Muscle of back (tissue), 11 donors: ENCODE data around the gene COQ9. TPM values are rescaled to one million over a fixed set of nuclear protein-coding genes. Genes with fewer than 3 reads are reported as not detected.
"Not testable (repeated sequence)": the region's sequence is repeated elsewhere in the genome, so short reads cannot be mapped to it uniquely, and the experiment has no call there.

Source experiments
- DNase-seq, 3 donors: peaks; one replicate each; pipeline versions ENCODE4 v3.0.0 to v3.0.0-alpha.2; 2013
- polyA plus RNA-seq, 10 donors: library from polyadenylated mRNA; unstranded; fragments of 120-200 nt; gene quantifications; one replicate each; pipeline ENCODE4 v1.2.1, GENCODE V29; 2013; ENCODE audit not compliant: insufficient read length in 10 of 10

COQ9 gene
- polyA plus RNA-seq, 10 donors: 51.2 to 78.0 (median 61.3) TPM

DNA sequence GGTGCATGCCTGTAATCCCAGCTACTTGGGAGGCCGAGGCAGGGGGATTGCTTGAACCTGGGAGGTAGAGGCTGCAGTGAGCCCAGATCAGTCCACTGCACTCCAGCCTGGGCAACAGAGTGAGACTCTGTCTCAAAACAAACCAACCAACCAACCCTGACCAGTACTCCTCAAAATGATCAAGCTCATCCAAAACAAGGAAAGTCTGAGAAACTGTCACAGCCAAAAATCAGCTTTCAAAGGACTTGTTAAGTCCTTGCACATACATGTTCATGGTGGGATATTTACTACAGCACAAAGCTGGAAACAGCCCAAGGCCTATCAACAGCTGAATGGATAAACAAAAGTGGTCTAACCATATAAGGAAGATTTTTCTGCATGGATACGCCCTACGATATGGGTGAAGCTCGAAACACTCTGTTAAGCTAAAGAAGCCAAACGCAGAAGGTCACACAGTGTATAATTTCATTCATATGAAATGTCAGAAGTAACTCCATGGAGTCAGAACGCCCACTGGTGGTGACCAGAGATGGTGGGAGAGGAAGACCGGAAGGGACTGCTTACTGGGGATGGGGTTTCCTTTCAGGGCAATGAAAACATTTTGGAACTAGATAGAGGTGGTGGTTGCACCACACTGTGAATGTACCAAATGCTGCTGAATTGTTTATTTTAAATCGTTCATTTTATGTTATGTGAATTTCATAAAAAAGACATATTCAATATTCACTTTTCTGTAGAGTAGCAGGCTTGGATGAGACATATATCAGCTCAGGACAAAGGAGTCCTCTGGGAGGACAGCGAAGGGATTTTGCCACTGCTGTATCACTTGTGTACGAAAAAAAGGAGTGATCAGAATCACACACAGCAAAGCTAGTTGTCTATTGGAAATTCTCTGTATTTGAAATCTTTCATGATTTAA is 25.0 kb upstream of the COQ9 start:
- DNase-seq: peak; percentile 59 to 88 (median 78)

DNA sequence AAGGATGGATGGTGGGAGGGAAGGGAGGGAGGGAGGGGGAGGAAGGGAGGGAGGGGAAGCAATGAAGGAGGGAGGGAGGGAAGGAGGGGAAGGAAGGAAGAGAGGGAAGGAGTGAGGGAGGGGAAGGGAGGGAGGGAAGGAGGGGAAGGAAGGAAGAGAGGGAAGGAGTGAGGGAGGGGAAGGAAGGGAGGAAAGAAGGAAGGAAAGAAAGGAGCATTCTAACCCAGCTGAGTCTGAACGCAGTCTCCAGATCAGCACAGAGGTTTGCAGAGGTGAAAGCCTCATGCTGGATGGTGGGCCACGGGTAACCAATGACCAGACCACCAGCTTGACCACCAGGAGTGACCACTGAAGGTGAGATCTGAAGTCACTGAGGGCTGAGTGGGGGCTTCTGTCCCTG is 24.1 kb upstream of the COQ9 start:
- no peak for DNase-seq

DNA sequence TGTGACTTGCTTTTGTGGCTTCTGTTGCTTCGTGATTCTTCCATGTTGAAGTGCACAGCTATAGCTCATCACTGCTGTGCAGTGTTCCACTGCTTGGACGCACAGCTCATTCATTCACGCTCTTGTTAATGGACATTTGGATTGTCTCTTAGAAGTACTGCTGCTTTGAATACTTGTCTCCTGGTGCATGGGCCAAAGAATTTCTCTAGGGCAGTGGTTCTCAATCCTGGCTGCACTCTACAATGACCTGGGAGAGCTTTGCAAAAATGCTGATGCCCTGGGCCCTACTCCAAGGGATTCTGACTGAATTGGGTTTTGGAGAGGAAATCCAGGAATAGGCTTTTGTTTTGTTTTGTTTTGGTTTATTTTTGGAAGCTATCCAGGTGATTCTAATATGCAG is 22.7 kb upstream of the COQ9 start:
- DNase-seq: no peak

DNA sequence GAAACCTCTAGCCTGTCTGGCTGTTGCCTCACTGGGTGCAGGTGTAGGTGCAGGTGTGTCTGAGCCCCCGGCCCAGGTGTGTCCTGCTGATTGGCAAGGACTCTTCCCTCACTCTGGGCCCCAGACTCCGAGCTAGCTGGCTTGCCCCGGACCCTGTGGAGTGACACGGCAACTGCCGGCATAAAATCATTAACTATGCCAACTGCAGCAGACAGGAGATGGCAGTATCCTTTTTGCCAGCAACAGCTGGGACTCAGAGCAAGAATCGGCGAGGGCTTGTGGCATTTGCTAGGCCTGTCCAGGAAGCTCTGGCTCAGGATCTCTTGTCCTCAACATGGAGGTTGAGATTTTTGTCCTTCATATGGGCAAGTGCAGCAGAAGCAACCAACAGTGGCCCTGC is 20.9 kb upstream of the COQ9 start:
- peak in 2 of 3 donors; percentile 33 to 44 for DNase-seq

DNA sequence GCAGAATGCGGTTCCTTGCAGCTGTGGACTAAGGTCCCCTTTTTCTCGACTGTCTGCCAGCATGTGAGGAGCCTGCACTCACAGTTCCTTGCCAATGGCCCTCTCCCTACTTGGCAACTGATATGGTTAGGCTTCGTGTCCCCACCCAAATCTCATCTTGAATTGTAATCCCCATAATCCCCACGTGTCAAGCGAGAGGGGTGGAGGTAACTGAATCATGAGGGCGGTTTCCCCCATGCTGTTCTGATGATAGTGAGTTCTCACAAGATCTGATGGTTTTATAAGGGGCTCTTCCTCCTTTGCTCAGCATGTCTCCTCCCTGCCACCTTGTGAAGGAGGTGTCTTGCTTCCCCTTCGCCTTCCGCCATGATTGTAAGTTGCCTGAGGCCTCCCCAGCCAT is 20.0 kb upstream of the COQ9 start:
- no peak for DNase-seq

DNA sequence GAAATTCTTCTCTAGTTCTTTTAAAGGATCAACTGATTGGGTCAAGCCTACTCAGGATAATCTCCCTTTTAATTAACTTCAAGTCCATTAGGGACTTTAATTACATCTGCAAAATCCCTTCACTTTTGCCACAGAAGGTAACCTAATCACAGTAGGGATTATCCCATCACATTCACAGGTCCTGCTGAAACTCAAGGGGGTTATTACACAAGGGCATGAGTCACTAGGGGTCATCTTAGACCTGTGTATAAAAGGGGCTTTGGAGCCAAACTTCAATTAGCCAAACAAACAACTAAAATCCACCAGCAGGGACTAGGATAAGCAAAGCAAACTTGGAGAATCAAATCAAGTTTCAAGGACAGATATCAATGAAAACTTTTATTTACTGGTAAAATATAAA is 19.5 kb upstream of the COQ9 start:
- DNase-seq: no peak

DNA sequence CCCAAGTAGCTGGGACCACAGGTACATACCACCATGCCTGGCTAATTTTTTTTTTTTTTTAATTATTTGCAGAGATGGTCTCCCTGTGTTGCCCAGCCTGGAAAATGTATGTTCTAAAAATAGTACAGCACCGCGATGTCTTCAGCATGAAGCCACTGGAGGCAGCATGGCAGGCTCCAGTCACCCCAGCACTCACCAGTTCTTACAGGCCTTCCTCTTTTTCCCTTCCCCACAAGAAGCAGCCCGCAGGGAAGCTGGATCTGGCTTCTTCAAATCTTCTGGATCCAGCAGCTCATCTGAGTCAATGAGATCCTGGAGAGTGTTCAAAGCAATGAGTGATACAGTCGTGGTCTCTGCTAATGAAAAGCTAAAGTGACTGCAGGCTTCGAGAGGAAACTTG is 16.3 kb upstream of the COQ9 start:
- DNase-seq: no peak

DNA sequence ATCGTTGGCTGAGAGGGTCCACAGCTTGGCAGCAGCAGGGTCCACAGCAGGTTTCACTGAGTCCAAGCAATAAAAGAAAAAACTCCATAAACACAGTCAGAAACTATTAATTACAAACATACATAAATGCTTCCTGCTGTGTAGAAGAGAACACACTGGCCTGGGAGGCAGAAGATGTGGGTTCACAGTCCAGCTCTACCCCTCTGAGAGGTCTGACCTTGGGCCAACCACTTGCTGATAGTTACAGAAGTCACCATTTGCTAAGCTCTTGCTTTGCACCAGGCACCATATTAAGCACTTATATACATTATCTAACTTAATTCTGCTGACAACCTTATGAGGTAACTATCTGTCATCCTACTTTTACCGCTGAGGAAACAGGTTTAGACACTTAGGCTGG is 14.8 kb upstream of the COQ9 start:
- DNase-seq: no peak

DNA sequence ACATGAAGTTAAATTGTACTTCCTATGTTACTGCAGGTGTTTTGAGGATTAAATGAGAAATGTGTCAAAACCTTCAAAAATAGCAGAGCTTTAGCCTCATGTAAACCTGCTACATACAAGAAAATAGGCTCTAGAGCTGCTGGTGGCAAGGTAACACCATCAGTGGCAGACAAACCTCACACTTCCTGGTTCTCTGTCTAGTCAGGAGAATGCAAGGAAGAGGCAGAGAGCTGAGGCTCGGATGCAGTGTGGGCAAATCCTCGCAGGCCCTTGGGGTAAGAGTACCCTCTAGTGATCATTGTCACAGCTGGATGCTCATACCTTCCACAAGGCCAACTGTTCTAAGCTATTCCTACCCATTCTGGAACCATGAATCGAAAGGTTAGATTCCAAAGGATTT is 14.3 kb upstream of the COQ9 start:
- DNase-seq: no peak

DNA sequence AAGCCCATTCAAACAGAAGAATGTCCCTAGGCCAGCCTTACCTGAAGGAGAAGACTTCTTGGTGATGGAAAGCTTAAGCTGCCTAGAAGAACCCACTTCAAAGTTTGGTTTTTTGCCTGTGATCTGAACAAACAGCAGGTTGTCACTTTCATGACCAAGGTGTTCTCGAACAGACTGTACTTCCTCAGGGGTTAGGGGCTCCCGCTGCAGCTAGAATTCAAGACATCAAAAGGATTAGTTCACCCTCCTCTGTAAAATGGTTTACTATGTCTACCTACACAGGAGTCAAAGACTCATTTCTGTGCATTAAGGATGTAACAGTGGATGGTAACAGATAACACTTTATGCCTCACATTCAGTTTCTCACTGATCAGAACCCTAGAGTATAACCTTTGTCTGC is 13.3 kb upstream of the COQ9 start:
- no peak for DNase-seq

DNA sequence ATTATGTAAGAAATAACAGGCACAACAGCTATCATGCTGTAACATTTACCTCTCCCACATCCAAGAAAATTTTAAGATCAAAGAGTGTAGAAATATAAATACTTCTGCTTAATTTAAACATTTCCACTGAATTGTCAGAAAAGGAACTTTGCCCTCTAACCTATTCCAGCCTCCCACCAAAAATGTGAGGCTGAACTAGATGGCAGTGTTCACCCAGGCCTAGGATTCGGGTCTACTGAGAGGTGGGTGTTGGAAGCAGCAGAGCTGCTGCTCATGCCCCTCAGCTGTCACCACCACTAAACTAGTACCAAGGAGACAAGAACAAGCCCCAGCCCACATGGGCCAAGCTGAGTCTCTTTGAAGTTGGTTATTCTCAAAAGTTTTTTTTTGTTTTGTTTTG is 11.4 kb upstream of the COQ9 start:
- no peak for DNase-seq

DNA sequence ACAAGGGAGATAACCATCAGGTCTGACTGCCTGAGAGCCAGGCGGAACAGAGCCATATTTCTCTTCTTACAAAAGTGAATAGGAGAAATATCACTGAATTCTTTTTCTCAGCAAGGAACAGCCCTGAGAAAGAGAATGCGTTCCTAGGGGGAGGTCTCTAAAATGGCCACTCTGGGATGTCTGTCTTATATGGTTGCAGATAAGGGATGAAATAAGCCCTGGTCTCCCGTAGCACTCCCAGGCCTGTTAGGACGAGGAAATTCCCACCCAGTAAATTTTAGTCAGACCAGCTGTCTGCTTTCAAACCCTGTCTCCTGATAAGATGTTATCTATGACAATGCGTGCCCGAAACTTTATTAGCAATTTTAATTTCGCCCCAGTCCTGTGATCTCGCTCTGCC is 7.3 kb upstream of the COQ9 start:
- DNase-seq: not testable (repeated sequence)

DNA sequence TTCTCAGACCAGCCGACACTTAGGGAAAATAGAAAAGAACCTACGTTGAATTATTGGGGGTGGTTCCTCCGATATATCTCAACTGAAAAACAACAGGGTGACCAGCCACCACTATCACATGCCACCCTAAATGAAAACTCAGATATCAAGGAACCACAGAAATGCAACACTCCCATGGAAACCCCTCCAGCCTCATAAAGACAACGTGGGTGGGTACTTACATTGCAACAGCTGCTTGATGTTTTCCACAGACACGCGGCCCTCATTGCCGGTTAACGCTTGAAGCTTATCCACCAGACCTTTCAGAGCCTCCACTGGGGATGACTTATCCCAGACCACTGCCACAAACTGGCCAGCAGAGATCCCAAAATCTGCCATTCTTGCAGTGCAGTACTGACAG is 6.7 kb upstream of the COQ9 start:
- not testable (repeated sequence) for DNase-seq

DNA sequence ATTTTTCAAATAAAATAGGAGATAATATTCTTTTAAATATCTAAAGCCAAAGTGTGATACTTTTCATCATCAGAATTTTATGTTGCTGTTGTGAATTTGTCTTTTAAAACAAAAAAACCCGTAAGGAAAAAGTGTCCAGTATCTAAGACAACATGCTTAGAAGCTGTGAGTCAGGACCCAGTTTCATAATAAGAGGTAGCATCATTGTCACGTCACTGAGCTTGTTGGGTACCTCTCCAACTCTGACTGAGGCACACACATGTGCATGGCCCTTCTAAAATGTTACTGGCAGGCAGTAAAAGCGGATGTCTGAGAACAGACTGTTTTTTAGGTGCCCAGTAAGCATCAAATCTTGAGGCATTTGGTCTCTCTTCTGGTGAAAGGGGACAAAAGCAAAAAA is 2.6 kb upstream of the COQ9 start:
- DNase-seq: no peak

DNA sequence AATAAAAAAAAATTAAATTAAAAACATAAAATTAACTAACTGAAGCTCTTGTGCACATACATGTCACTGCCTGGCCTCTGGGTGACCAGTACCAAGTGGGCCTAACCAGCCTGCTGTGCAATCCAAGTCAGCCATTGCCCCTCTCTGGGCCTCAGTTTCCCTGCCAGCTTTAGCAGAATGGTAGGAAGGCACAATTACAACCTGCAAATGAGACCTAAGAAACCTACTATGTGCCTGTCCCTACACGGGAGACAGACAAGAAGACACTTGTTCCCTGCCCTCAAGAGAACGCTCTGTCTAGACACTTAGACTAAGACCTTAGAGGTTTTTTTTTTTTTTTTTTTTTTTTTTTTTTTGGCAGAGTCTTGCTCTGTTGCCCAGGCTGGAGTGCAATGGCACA is 1.8 kb upstream of the COQ9 start:
- no peak for DNase-seq

DNA sequence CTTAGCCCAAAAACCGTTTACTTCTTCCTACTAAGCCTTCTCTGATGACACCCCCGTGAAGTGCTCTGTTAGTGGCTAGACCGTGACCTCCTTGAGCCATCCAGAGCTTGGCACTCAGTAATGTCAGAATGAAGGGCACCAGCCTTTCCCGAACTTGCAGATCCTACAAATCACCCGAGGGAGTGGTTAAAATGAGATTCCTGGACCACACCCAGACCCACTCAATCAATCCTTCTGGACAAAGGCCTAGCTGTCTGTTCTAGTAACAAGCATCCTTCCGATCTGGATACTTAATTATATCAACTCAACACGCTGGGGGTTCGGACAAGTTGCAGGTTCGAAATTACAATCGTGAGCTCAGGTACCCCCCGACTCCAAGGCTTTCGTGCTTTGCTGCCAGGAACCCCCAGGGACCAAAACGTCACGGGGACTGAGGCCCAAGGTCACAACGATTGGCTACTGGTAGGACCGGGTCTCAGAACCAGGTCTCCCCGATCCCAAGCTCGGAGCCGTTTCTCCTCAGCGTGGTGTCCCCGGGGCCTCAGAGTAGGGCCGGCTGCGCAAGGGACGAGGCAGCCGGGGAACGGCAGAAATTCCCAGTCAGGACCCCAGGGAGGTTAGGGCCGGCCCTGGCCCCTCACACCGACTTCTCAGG is 621 bp upstream of the COQ9 start:
- DNase-seq: peak in 2 of 3 donors; percentile 13 to 40

DNA sequence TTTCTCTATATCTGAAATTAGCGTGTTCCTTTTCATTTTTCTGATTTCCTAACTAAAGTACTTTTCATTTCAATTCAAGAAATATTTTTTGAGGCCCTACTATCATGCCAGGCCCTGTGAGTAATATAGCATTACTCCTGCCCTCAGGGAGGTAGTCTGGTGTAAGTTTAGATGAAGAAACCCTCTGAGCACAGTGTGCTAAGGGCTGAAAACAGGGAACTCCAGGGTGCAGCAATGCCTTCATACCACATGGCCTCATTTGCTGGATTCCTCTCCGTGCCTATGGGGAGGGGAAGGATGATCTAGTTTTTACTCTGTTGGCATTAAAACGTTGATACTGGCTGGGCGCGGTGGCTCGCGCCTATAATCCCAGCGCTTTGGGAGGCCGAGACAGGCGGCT is 4.7 kb downstream of the COQ9 start:
- DNase-seq: no peak

DNA sequence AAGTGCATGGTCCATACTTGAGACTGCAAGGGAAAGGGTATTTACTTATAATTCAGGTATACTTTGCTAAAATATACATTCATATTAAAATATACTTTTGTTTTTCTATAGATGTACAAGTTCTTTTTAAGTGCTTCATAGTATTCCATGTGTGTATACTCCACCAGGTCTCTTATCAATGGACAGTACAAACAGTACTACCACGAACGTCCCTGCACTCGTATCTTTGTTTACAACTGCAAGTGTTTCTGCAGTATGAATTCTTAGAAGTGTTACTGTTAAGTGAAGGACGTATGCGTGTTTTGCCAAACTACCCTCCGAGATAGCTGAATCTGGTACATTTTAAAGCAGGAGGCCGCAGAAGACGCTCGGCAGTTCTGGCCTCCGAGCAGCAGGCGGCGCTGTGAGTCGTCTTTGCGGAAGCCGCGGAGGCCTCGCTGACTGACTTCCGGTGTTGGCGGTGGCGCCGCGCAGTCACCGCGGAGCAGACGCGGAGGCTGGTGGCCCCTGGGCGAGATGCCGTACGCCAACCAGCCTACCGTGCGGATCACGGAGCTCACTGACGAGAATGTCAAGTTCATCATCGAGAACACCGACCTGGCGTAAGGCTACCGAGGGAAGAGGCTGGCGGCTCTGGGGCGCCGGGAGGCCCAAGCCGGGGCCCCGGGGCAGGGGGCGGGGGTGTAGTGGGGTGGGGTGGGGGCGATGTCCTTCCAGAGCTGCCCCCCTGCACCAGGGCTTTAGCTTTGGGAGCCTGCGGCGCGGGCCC is 15.1 kb downstream of the COQ9 start, which contains the start of gene POLR2C:
Gene POLR2C, plus strand, starts transcription at position 471 of the 769 bp plus-strand sequence. Its CDS starts 46 bp downstream, at position 517.
- peak; percentile 80 to 95 (median 91) for DNase-seq

DNA sequence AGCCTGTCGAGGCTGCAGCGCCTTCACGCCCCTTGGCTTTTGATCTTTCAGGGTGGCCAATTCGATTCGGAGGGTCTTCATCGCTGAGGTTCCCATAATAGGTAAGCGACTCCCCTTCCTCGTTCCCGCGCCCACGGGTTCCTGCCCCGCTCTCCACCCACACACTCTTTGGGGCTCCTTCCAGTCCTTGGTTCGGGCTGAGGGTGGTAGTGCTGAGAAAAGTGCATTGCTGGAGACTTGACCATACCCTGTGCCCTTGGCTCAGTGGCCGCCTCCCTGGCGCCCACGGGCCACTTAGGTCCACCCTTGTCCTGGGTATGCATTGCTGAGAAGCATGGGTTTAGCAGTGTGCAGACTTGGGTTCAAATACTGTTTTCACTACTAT is 15.7 kb downstream of the COQ9 start:
- DNase-seq: no peak

DNA sequence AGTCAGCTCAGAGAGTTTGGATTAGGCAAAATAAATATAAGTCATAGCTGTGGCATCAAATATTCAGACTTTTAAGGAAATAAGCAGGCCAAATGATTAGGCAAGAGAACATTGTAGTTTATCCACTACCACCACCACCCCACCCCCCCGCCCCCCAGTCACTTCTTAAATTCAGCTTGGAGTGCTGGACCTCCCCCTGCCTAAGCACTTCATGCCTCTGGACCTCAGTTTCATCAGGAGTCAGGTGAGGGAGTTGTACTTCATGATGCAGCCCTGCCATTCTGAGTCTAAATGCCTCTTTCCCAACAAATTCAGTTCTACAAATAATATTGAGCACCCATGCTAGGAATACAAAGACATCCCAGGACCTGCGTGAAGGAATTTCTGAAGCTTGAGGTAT is 17.2 kb downstream of the COQ9 start:
- no peak for DNase-seq

DNA sequence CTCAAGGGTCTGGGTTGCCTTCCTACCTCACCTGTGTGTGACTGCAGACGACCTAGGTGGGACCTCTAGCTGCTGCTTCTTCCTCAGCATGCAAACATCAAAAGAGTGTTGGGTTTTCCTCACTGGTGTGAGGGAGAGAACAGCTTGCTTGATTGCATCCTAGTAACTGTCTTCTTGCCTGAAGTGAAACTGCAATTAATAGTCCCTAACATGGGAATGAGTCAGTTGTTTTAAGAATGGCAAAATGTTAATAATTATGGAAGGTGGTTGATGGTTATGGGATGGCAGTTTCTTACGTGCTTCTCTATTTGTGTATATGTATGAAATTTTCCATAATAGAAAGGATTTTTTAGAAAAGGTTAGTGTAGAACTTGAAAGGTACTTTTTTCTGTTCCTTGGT is 21.1 kb downstream of the COQ9 start:
- no peak for DNase-seq

DNA sequence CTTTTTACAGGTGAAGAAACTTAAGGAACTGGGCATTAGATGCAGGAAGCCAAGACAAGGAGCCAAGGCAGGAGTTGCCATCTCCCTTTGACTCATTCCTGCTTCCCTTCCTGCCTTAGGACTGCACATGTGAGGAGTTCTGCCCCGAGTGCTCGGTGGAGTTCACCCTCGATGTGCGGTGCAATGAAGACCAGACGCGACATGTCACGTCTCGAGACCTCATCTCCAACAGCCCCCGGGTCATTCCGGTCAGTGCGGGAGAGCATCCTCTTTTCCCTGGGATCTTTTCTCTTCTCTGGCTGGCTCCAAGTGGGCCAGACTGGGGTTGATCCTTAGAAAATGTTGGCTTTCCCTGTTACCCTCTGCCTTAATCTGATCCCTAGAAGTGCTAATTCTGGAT is 21.8 kb downstream of the COQ9 start:
- DNase-seq: no peak
